GM18507 (cell line): ENCODE results near the gene CDH8.

Experiments used
- DNase-seq: peaks from one replicate; pipeline ENCODE4 v3.0.0; 2011; ENCODE audit warnings: low read depth; ENCODE audit not compliant: insufficient read length; ENCODE audit errors: extremely low spot score
- FAIRE-seq: peaks from 2 replicates; lab custom pipeline; 2011; peaks lifted over from hg19 to GRCh38; lab: Jason Lieb, UNC

CDH8 gene, protein sequence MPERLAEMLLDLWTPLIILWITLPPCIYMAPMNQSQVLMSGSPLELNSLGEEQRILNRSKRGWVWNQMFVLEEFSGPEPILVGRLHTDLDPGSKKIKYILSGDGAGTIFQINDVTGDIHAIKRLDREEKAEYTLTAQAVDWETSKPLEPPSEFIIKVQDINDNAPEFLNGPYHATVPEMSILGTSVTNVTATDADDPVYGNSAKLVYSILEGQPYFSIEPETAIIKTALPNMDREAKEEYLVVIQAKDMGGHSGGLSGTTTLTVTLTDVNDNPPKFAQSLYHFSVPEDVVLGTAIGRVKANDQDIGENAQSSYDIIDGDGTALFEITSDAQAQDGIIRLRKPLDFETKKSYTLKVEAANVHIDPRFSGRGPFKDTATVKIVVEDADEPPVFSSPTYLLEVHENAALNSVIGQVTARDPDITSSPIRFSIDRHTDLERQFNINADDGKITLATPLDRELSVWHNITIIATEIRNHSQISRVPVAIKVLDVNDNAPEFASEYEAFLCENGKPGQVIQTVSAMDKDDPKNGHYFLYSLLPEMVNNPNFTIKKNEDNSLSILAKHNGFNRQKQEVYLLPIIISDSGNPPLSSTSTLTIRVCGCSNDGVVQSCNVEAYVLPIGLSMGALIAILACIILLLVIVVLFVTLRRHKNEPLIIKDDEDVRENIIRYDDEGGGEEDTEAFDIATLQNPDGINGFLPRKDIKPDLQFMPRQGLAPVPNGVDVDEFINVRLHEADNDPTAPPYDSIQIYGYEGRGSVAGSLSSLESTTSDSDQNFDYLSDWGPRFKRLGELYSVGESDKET

DNA sequence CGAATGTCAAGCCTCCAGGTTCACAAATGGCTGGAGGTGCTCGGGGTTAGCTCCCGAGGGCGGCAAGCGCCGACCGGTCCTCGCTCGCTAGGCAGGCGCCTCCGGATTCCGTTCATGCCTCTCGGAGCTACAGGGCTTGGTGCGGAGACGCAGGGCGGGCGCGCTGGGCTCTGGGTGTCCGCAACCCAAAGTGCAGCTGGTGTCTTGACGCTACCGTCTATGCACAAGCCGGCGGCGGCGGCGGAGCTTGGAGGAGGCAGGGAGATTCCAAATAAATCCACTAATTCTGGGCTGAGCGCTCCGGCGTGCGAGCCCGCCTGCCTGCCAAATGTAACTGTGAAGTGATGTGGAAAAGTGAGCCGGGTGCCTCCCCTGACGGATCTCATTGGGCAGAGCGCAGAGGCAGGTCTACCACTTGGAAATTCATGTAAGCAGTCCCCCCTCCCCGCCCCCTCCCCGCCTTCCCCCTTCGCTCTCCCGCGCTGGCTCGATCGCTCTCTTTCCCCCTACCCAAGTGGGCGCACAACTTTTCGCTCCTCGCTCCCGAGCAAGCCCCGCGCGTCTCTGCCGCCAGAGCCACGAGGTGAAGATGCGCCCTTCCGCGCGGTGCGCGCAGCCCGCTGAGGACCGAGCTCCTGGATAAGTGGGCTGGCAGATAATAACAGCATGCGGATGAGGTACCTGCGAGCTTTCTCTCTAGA, at the start of gene CDH8:
CDH8 (minus strand) TSS at position 338 of the 701 bp plus-strand sequence. CDS start 15,035 bp downstream, outside the sequence.
- no peak for FAIRE-seq

DNA sequence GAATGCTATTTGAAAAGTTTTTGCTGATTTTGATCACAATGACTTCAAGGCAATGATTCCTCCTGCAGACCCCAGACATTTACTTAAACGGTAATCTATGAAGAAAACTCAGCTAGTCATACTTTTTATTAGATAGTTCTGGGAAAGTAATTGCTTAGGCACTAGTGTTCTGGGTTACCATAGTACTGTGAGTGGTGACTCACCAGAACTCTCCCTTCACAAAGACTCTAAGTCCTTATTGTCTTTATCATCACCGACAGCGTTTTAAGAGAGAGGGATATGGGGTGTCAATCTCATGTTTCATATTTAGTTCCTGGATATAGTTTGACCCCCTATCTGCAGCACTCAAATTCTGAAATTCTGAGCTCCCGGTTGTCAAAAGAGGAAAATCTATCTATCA, 43.0 kb upstream of the CDH8 start:
- no peak for FAIRE-seq
- DNase-seq = no peak

More for the DNA sequence above, at the start of gene CDH8:
- DNase-seq = no peak

DNA sequence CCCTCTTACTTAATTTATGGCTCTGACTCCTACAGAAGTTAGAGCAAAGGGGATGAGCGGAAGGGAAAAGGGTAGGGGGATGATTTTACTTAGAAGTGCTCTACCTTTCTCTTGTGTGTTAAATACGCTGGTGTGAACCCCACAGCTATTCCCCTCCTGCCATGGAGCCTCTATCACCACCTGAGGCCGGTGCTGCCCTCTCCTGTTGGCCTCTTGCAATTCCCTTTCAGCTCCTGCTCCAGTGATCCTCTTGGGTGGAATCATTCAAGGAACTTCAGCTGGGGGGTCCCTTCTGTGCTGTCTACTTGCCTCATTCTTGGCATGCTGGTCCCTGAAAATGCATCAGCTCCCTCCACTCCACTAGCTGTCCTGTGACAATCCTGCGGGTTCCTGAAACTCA, 41.8 kb upstream of the CDH8 start:
- DNase-seq = no peak
- no peak for FAIRE-seq

DNA sequence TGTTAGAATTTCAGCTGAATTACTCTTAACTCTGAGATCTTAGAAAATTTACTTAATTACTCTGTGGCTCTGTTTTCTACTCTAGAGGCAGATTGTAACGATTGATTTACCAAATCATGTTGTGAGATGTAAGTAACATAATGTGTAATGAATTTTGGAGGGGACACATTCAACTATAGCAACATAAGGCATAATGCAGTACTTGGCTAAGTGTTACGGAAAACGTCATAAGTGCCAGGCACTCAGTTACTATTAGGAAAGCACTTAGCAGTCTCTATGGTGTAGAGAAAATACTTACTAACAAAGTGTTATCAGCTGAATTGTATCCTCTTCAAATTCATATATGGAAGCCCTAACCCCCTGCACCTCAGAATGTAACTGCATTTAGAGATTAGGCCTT, 40.6 kb upstream of the CDH8 start:
- FAIRE-seq = no peak
- DNase-seq = no peak

DNA sequence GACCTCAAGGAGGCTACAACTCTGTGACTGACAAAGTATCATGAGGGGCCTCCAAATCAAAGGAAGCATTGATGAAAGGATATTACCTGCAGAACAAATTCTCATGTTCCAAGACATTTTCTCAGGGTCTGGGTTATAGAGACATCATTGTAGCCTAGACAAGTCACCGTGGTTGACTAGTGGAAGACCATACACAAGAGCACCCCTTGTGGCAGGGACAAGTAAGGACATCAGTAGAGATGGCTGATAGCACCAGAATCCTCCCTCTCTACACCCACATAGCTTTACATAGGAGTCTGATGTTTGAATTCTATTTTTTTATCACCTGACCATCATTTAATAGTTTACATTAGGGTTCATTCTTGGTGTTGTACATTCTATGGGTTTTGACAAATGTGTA, 32.5 kb upstream of the CDH8 start:
- FAIRE-seq (no peak), DNase-seq (no peak)

DNA sequence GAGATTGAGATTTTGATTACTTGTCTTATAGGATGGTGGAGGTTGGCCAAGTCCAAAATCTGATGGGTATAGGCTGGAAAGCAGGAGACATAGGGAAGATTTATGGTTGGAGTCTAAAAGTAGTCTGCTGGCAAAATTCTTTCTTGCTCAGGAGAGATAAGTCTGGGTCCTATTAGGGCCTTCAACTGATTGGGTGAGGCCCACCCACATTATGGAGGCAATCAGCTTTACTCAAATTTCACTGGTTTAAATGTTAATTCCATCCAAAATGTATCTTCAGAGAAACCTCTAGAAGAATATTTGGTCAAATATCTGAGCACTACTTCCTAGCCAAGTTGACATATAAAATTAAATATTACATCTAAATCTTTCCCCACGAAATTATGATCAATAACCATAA, 31.7 kb upstream of the CDH8 start:
- DNase-seq = no peak
- FAIRE-seq = no peak

DNA sequence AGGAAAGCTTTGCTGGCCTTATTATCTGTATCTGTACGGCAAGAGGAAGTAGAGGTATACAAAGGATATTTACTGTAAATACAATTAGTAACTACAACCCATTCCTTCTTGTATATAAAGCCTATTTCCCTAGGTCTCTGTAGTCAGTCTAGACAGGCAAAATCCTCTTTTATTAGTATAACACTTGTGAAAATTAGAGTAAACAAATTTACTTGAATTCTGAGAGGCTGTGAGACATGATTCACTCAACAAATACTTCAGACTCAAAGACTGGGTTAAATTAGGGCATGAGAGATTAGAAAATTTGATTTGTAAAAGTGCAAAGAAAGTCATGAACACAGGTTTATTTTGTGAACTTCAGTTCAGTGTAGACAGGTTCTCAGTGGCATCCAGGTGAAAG, 30.9 kb upstream of the CDH8 start:
- no peak for FAIRE-seq
- DNase-seq = no peak

DNA sequence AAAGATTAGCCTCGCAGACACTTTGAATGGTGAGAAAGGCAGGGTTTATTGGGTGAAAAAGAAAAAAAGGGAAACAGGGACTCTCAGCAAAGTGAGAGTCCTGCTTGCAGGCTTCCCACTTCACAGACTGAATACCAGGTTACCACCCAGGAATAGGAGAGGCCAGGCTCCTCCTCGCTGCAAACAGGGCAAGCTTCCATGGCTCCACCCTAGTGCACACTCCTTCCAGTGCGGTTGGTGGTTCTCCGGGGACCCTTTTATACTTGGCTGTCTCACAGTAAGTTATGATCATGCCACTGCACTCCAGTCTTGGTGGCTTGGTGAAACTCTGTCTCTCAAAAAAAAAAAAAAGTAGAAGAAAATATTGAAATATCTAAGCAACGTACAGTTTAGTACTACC, 30.5 kb upstream of the CDH8 start:
- DNase-seq = no peak
- FAIRE-seq = no peak

DNA sequence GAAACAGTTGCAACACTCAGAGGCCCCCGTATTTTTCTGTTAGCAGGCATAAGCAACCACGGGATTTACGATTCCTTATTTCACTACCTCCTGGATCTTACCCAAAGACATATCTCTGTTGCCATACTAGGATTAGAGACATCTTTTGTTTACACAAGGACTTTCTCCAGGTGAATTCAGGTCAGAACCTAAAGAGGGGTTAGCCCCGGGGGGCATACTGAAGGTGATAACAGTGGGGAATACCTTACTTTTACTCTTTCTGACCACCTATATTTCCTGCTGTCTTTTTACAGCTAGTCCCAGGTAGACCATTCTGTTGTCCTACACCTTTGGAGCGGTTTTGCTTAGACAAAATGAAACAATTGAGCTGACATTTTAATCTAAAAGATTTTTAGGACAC, 27.9 kb upstream of the CDH8 start:
- FAIRE-seq (no peak), DNase-seq (no peak)

DNA sequence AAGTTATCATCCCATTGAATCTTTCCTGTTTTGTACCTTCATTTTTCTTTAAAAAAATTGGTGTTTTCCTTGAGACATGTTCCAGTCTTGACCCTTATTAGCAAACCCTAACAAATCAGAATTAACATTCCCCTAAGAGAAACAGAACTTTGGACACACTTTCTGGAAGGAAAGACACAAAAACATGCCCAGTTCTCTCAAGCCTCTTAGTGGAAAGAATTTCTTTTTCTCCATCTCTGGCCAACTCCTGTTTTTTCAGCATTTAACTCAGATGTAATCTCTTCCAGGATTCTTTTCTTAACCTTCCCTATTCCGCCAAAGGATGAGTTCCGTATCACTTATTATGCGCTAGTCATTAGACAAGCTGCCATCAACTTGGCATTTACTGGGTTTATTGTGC, 23.9 kb upstream of the CDH8 start:
- no peak for FAIRE-seq
- DNase-seq = no peak

DNA sequence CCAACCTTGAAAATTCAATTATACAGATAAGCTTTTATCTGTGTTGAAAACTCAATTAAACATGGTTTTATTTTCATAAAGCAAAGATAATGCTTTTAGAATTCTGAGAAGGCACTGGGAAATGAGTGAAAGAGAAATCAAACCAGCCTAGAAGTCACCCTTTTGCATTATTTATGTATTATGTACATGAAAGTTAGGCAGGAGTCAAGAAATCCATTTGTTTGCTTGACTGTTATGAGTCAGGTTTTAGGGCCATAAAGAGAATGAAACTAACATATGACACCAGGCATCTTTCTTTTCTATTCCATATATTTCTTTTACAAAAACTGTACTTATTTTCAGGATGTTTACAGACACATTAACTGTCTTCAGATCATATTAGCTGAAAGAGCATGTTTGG, 23.3 kb upstream of the CDH8 start:
- DNase-seq (no peak), FAIRE-seq (no peak)

DNA sequence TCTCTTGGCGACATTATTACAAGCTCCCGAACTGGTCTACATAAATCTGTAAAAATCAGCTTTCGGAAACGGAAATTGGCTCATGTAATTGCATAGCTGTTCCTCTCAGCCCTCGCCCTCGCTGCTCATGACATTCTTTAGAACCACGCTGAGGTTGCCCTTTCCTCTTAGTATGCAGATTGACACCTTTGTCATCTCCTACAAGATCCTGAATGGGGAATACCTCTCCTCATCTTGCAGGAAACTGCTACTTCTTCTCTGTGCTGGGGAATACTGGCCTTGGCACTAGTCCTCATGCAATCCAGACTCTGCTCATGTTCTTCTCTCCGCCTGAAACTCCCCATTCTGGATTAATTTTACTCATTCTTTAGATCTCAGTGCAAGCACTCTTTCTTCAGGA, 22.2 kb upstream of the CDH8 start:
- FAIRE-seq (no peak), DNase-seq (no peak)

DNA sequence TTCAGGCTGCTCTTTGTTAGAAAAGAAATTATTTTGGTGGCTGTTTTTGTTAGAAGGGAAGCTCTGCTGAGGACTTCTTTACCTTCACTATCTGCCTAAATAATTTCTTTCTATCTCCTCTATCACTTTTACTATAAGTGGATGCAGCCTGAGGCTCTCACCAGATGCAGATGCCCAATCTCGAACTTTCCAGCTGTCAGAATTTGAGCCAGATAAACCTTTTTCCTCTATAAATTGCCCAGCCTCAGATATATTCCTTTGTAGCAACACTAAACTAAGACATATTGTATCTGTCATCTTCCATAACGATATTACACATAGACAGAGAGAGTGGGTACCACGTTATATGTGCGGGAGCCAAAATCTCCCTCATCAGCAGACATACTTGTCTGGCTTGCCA, 15.7 kb upstream of the CDH8 start:
- no peak for DNase-seq
- FAIRE-seq = no peak

DNA sequence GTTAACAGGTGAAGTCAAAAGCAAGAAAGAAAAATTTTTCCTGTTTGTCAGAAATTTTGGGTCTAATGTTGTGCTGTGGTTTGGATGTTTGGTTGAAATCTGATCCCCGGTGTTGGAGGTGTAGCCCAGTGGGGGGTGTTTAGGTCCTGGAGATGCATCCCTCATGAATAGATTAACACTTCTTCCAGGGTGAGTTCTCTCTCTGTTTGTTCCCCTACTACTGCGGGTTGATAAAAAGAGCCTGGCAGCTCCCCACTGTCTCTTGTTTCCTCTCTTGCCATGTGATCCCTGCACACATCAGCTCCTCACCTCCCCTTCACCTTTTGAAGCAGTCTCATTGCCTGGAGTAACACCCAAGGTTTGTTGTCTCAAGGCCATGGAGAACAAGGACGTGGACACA, 14.6 kb upstream of the CDH8 start:
- FAIRE-seq (no peak), DNase-seq (no peak)

DNA sequence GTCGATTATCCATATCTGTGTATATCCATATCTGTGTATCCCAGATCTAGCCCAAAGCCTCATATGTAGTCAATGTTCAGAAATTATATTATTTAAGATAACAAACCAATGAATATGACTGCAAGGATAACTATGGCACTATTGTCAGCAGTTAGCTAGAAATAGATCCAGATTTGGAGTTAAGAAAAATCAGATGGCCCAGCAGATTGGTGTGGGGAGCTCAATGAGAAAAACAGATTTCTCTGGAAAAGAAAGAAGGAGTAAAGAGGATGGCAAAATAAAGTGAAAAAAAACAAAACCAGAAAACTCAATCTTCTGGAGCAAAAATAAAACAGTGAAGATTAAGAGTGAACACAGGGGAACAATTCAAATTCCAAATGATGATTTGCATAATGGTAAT, 10.6 kb upstream of the CDH8 start:
- no peak for FAIRE-seq
- no peak for DNase-seq

DNA sequence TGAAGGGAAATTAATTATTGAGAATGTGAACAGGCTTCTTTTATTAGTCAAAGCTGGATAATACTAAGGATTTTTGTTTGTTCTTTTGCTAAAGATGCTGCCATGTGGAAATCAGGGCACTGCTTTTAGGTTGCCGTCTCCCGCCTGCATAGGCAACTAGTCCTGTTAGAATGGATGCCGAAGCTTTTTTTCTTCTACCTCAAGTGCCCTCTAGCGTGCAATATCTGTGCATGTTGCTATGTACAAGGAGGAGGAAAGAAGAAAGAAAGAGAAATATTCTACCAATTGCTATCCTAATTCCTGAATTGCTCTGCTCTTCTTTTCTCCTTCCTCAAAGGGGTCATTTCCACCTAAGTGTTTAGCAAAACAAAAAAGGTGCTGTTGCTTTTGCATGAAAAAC, 5.2 kb upstream of the CDH8 start:
- no peak for DNase-seq
- no peak for FAIRE-seq

DNA sequence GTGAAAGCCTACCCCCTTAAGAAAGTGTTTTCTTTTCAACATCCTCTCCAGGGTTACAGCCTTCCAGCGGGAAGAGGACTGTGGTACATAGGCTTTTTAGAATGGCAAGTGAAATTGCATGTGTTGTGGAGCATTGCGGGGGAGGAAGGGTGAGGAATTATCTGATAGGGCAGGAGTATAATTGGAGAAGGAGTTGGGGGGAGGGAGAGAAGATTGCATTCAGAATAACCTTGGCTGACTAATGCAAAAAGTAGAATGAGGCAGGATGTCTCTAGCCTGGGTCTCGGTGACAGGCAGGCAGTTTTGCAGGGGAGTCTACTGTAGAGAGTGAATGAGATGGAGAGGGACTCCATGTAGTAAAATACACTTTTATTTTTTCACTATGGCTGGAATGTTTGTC, 2.4 kb upstream of the CDH8 start:
- FAIRE-seq = no peak
- no peak for DNase-seq

DNA sequence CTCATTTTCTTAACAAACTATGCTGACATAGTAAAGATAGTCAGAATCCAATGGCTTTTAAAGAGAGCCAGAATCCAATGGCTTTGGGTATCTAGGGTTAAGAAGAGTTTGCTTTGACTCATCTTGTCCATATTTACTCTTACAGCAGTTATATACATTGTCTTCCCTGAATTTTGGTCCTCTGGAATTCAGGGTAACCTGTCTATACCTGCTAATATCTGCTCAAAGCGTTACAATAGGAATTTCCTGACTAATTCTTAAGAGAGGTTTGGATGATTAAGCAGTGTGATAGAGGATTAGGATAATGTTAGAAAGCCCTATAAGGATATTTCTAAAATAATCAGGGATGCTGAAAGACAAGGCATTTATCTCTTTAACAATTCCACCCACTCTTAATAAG, 2.0 kb upstream of the CDH8 start:
- FAIRE-seq = no peak

DNA sequence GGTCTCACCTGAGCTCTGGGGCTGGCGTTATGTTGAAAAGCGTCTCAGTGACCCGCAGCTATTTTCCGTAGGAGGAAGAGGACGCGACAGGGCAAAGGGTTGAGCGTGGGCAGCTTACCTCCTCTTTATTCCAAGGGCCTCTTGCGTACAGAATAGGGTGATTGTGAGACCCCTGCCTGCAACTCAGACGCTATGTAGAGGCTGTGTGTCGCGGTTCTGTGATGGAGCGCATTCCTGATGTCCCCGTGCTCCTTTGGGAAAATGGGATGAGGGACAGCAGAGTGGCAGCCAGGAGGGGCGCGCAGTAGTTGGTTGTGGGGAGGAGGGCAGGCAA, 531 bp upstream of the CDH8 start:
- FAIRE-seq (no peak), DNase-seq (no peak)

More for the DNA sequence above, 2.0 kb upstream of the CDH8 start:
- no peak for DNase-seq
